Measurements from ENCODE around the gene MIOX. TPM values are rescaled to one million over a fixed set of nuclear protein-coding genes. Genes with fewer than 3 reads are reported as not detected.

MIOX gene
- total RNA-seq, 1 donor = not detected

DNA sequence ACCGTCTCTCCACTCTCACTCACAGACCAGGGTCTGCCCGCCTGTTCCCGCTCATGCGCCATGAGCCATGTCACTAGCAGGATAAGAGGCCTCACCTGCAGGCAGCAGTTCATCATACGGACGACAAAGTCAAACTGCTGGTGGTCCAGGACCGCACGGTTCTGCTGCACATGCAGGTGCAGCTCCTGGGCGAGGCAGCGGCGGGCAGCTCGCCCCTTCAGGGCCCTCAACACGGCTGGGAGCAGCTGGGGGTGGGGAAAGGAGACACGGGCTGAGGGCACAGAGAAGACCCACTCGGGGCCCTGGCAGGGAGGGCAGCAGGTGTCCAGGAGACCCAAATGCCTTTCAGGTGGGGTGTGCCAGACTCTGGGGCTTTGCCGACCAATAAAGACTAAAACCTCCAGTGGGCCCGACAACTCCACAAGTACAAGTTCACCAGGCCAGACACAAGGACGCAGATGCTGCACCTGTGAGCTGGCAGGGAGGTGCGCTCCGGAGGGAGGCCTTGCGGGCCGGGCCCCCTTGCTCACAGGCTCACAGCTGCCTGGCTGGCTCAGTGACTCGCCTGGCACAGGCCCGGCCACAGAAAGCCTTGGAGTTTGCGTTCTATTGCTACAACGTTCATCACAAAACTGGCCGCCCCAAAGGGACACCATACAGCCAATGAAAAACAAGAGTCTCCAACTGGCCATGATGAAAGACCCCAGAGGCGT lies 23.3 kb upstream of the MIOX start:
- TF ChIP-seq, protein P1, sequence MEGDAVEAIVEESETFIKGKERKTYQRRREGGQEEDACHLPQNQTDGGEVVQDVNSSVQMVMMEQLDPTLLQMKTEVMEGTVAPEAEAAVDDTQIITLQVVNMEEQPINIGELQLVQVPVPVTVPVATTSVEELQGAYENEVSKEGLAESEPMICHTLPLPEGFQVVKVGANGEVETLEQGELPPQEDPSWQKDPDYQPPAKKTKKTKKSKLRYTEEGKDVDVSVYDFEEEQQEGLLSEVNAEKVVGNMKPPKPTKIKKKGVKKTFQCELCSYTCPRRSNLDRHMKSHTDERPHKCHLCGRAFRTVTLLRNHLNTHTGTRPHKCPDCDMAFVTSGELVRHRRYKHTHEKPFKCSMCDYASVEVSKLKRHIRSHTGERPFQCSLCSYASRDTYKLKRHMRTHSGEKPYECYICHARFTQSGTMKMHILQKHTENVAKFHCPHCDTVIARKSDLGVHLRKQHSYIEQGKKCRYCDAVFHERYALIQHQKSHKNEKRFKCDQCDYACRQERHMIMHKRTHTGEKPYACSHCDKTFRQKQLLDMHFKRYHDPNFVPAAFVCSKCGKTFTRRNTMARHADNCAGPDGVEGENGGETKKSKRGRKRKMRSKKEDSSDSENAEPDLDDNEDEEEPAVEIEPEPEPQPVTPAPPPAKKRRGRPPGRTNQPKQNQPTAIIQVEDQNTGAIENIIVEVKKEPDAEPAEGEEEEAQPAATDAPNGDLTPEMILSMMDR (IDR thresholded peaks at IDR 0.05; ENCODE audit: extremely low read depth, low read depth, low read length) = no peak
- Histone ChIP-seq H4K20me1 (ENCODE audit: insufficient read depth, low read length) (peaks cover 9% of the 10 kb centered on the region), H3K27ac (ENCODE audit: low read depth, low read length) (no peak overlapping the region), H3K27me3 (ENCODE audit: insufficient read depth, low read length) (no peaks in the 10 kb centered on the region), H3K9me3 (ENCODE audit: low read depth, low read length) (no peaks in the 10 kb centered on the region), H3K79me2 (ENCODE audit: insufficient read depth, low read length) (peaks cover 11% of the 10 kb centered on the region), H3K36me3 (ENCODE audit: insufficient read depth, low read length) (peaks cover 70% of the 10 kb centered on the region), H2AFZ (ENCODE audit: low read length) (no peak overlapping the region), H3K4me2 (ENCODE audit: insufficient read depth, low read length) (no peak overlapping the region), H3K4me1 (ENCODE audit: insufficient read depth, low read length) (no peaks in the 10 kb centered on the region), H3K4me3 (ENCODE audit: insufficient read depth, low read length) (no peak overlapping the region)
- no peak for DNase-seq (ENCODE audit: insufficient read length, low spot score, missing footprints)

DNA sequence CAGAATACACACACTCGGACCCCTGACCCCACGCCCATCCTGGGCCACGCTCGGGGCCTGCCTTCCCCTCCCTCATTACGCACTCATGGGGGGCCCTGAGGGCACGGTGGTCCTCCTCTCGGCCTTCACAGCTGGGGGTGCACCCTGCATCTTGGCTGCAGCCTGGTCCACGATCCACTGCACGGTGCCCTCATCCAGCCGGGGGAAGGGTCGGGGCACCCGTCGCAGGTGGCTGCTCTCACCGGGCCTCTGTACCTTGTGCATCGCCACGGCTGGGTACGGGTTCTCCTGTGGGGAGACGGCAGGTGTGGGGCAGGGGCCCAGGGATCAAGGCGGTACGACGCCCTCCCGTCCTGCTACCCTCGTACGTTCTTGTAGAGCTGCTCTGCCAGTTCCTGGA lies 22.2 kb upstream of the MIOX start:
- Histone ChIP-seq H3K4me3 (ENCODE audit: insufficient read depth, low read length) (no peak overlapping the region), H3K9me3 (ENCODE audit: low read depth, low read length) (no peaks in the 10 kb centered on the region), H3K27ac (ENCODE audit: low read depth, low read length) (no peak overlapping the region), H3K79me2 (ENCODE audit: insufficient read depth, low read length) (peaks cover 22% of the 10 kb centered on the region), H3K27me3 (ENCODE audit: insufficient read depth, low read length) (no peaks in the 10 kb centered on the region), H3K4me2 (ENCODE audit: insufficient read depth, low read length) (no peak overlapping the region), H3K36me3 (ENCODE audit: insufficient read depth, low read length) (peaks cover 62% of the 10 kb centered on the region), H3K4me1 (ENCODE audit: insufficient read depth, low read length) (no peaks in the 10 kb centered on the region), H2AFZ (ENCODE audit: low read length) (no peak overlapping the region), H4K20me1 (ENCODE audit: insufficient read depth, low read length) (peaks cover 19% of the 10 kb centered on the region)
- no peak for DNase-seq (ENCODE audit: insufficient read length, low spot score, missing footprints)
- TF ChIP-seq, protein P1 (IDR thresholded peaks at IDR 0.05; ENCODE audit: extremely low read depth, low read depth, low read length) = no peak

DNA sequence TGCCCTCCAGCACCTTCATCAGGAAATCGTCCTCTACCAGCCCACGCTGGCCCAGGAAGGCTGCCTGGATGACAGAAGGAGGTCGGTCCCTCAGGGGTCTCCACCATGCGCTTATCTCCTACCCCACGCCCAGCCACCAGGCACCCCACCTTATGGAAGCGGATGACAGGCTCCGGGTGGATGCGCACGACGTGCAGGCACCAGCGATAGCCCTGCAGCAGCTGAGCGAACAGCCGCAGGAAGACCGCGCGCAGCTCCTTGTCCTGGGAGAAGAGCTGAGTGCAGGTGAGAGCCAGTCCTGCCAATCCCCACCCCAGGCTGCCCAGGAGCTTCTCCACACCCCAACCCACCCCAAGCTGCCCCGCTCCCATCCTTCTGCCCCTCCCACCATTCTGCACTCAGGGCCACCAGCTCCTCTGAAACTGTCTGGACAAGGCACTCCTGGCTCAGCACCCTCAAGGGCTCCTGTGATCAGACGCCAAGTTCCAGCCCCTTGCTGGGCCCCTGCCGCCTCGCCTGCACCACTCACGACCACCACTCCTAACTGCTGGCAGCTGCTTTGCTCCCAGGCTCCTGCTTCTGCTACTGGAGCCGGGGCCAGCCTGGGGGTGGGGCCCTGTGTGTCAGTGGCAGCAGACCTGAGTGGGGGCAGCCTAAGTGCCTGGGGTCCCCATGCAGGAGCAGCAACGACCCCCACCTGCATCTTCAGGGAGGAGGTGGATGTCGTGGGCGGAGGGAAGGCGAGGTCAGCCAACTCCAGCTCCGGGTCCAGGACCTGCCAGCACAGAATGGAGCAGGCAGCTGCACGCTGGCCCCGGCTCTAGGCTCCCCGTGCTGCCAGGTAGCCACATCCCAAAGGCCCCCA lies 21.4 kb upstream of the MIOX start:
- peaks cover 4% of the 10 kb centered on the region for H3K4me1 ChIP-seq (ENCODE audit: insufficient read depth, low read length)
- TF ChIP-seq, protein P1 (IDR thresholded peaks at IDR 0.05; ENCODE audit: extremely low read depth, low read depth, low read length) = no peak
- H3K79me2 ChIP-seq (ENCODE audit: insufficient read depth, low read length) = peaks cover 31% of the 10 kb centered on the region
- DNase-seq (ENCODE audit: insufficient read length, low spot score, missing footprints) = no peak
- no peaks in the 10 kb centered on the region for H3K27me3 ChIP-seq (ENCODE audit: insufficient read depth, low read length)
- H4K20me1 ChIP-seq (ENCODE audit: insufficient read depth, low read length) = peaks cover 28% of the 10 kb centered on the region
- H3K9me3 ChIP-seq (ENCODE audit: low read depth, low read length) = no peaks in the 10 kb centered on the region
- H3K27ac ChIP-seq (ENCODE audit: low read depth, low read length) = no peak overlapping the region
- H3K4me3 ChIP-seq (ENCODE audit: insufficient read depth, low read length) = no peak overlapping the region
- no peak overlapping the region for H3K4me2 ChIP-seq (ENCODE audit: insufficient read depth, low read length)
- H3K36me3 ChIP-seq (ENCODE audit: insufficient read depth, low read length) = peaks cover 60% of the 10 kb centered on the region
- no peak overlapping the region for H2AFZ ChIP-seq (ENCODE audit: low read length)

DNA sequence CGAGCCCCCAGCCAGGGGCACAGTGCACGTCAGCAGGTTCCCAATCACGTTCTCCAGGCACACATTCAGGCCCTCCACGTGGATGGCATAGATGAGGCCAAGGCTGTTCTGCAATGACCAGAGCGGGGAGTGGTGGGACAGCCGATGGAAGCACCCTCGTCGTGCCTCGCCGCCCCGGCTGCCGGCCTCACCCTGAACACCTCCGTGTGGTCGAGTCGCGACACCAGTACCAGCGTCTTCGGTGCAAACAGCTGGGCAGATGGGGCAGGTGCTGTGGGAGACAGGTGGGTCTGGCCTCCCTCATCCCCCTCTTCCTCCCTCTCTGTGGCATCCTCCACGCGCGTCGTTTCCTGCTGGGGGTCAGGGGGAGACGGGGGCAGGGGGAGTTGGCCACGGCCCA lies 19.3 kb upstream of the MIOX start:
- Histone ChIP-seq H4K20me1 (ENCODE audit: insufficient read depth, low read length) (peaks cover 48% of the 10 kb centered on the region), H3K79me2 (ENCODE audit: insufficient read depth, low read length) (peaks cover 51% of the 10 kb centered on the region), H3K4me3 (ENCODE audit: insufficient read depth, low read length) (no peak overlapping the region), H3K36me3 (ENCODE audit: insufficient read depth, low read length) (peaks cover 47% of the 10 kb centered on the region), H3K27me3 (ENCODE audit: insufficient read depth, low read length) (no peaks in the 10 kb centered on the region), H3K4me1 (ENCODE audit: insufficient read depth, low read length) (peaks cover 4% of the 10 kb centered on the region), H2AFZ (ENCODE audit: low read length) (no peak overlapping the region), H3K4me2 (ENCODE audit: insufficient read depth, low read length) (no peak overlapping the region), H3K9me3 (ENCODE audit: low read depth, low read length) (no peaks in the 10 kb centered on the region), H3K27ac (ENCODE audit: low read depth, low read length) (no peak overlapping the region)
- TF ChIP-seq, protein P1 (IDR thresholded peaks at IDR 0.05; ENCODE audit: extremely low read depth, low read depth, low read length) = no peak
- DNase-seq (ENCODE audit: insufficient read length, low spot score, missing footprints) = no peak
